ENCODE results near the gene LMAN1L. TPM values are rescaled to one million over a fixed set of nuclear protein-coding genes. Genes with fewer than 3 reads are reported as not detected.

LMAN1L gene
- total RNA-seq, 1 donor from 2014 or later = not detected

DNA sequence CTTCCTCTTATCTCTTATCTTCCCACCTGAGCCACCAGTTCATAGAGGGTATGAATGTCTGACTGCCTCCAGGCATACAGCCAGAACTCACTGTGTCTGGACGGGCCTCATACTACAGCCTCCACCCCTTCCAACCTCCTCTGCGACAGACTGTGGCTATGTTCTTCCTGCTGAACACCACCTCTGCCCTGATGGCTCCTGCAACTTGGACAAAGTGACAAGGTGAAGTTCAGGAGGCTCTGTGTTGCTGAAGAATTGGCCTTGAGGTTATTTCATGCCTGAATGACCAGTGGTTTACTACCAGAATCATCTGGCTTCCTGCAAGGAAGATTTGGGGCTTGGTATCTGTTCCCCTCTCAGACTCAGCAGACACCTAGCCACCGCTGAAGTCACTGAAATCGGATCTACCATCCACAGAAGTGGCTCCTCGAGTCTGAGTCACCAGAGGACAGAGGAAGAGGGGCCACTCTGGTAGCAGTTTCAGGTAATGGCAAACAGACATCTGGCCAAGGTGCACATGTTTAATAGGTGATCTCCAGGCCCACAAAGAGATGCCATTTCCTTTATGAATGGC is 44.5 kb downstream of the LMAN1L start:
- peaks cover 21 to 23% of the 10 kb centered on the region in 2 donors for H3K36me3 ChIP-seq
- DNase-seq (ENCODE audit: low spot score in 2 of 2) = no peak
- H3K4me1 ChIP-seq = peaks cover 0 to 5% of the 10 kb centered on the region in 2 donors
- no peak overlapping the region for H3K27ac ChIP-seq
- intact Hi-C loops (cut with DNase I) = no loop called here
- TF ChIP-seq, protein P1, sequence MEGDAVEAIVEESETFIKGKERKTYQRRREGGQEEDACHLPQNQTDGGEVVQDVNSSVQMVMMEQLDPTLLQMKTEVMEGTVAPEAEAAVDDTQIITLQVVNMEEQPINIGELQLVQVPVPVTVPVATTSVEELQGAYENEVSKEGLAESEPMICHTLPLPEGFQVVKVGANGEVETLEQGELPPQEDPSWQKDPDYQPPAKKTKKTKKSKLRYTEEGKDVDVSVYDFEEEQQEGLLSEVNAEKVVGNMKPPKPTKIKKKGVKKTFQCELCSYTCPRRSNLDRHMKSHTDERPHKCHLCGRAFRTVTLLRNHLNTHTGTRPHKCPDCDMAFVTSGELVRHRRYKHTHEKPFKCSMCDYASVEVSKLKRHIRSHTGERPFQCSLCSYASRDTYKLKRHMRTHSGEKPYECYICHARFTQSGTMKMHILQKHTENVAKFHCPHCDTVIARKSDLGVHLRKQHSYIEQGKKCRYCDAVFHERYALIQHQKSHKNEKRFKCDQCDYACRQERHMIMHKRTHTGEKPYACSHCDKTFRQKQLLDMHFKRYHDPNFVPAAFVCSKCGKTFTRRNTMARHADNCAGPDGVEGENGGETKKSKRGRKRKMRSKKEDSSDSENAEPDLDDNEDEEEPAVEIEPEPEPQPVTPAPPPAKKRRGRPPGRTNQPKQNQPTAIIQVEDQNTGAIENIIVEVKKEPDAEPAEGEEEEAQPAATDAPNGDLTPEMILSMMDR (IDR thresholded peaks at IDR 0.05) = no peak
- no peaks in the 10 kb centered on the region for H3K9me3 ChIP-seq
- no peak overlapping the region for H3K4me3 ChIP-seq
- no peaks in the 10 kb centered on the region for H3K27me3 ChIP-seq

DNA sequence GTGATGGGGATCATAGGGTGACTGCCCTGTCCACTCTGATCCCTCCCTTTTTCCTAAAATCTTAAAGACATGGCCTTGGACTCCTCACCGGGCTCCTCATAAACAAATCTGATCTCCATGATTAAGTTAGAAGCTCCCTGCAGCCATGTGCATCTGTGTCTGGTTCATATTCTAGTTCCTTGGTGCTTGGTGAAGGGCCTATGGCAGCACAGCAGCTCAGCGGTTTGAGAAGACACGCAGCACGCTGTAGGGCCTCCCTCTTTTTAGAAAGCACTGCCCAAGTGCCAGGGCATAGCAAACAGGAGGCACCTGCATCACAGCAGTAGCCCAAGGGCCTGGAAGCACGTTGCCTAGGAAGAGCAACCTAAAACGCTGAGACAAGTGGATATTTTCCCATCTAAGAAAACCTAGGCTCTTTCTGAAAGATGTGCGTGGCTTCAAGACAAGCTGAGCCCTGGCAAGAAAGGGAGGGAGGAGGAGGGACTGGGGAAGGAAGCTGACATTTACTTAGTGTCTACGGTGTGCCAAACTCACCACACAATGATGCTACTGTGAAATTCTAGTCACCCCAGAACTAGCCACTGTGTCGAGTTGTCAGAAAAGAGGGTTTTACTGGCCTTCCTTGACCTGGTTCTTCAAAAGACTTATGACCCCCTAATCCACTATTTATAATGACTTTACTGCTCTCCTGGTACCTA is 45.2 kb downstream of the LMAN1L start:
- intact Hi-C loops (cut with DNase I) = no loop called here
- H3K27ac ChIP-seq = no peak overlapping the region
- peaks cover 0 to 5% of the 10 kb centered on the region in 2 donors for H3K4me1 ChIP-seq
- H3K36me3 ChIP-seq = peaks cover 14 to 16% of the 10 kb centered on the region in 2 donors
- TF ChIP-seq, protein P1 (IDR thresholded peaks at IDR 0.05) = no peak
- no peak for DNase-seq (ENCODE audit: low spot score in 2 of 2)
- no peaks in the 10 kb centered on the region for H3K9me3 ChIP-seq
- H3K4me3 ChIP-seq = no peak overlapping the region
- H3K27me3 ChIP-seq = no peaks in the 10 kb centered on the region

DNA sequence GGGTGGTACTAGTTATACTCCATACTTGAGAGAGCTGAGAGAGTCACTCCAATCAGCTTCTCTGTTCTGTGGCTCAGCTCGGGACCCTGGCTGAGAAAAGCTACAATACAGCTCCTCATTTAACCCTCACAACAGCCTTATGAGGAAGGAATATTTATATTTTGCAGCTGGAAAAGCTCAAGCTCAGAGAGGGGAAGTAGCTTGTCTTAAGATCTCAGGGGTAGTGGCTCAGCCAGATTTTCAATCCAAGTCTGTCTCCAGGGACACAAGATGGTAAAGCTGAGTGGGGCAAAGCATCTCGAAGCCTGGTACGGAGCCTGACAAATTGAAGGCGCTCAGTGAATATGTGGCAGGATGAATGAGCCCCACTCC is 45.7 kb downstream of the LMAN1L start:
- Histone ChIP-seq H3K36me3 (peaks cover 9 to 11% of the 10 kb centered on the region in 2 donors), H3K27me3 (no peaks in the 10 kb centered on the region), H3K4me1 (peaks cover 0 to 5% of the 10 kb centered on the region in 2 donors), H3K4me3 (no peak overlapping the region), H3K27ac (no peak overlapping the region), H3K9me3 (no peaks in the 10 kb centered on the region)
- intact Hi-C loops (cut with DNase I) = no loop called here
- TF ChIP-seq, protein P1 (IDR thresholded peaks at IDR 0.05) = no peak
- DNase-seq (ENCODE audit: low spot score in 2 of 2) = no peak

DNA sequence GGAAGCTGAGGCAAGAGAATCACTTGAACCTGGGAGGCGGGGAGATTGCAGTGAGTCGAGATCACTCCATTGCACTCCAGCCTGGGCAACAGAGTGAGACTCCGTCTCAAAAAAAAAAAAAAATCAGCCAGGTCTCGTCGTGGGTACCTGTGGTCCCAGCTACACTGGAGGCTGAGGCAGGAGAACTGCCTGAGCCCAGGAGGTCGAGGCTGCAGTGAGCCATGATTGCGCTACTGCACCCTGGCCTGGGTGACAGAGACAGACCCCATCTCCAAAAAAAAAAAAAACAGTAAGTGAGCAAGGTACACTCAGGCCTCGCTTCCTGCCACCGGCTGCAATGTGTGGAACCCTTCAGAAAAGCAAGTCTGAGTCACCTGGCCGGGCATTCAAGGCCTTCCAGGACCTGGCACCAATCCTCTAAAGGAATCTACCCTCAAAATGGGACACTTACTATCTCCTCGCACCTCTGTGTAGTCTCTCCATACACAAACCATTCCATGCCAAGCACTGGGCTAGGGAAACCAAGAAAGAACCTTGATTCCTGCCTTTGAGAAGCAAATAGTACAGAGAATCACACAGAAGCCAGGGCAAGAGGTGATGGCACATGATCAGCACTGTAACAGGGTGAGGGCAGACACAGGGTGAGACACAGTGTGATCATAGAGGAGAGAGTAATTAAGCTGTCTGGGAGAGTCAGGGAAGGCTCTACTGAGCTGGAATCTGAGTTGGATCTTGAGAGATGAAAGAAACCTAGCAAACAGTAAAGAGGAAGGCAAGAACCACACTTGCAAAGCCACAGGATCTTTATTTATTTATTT is 50.8 kb downstream of the LMAN1L start:
- intact Hi-C loops (cut with DNase I) = no loop called here

DNA sequence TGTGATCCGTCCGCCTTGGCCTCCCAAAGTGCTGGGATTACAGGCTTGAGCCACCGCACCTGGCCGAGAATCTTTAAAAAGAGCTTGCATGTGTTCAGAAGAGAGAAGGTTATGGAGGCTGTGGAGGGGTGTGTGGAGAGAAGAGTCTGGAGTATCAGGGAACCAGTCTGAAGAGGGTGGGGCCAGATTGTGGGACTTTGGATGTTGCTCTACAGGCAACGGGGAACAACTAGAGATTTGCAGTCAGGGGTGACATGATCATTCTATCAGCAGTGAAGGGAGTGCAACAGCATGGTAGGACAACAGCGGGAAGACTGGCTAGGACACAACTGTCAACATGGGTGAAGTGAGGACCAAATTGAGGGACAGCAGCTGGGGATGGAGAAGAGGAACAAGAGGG is 51.7 kb downstream of the LMAN1L start:
- no peak overlapping the region for H3K27ac ChIP-seq
- intact Hi-C loops (cut with DNase I) = no loop called here
- TF ChIP-seq, protein P1 (IDR thresholded peaks at IDR 0.05) = no peak

More for the DNA sequence above, 50.8 kb downstream of the LMAN1L start:
- Histone ChIP-seq H3K27ac (no peak overlapping the region), H3K4me3 (no peak overlapping the region), H3K27me3 (no peaks in the 10 kb centered on the region), H3K36me3 (peaks cover 3 to 5% of the 10 kb centered on the region in 2 donors), H3K9me3 (no peaks in the 10 kb centered on the region), H3K4me1 (peaks cover 1 to 5% of the 10 kb centered on the region in 2 donors)
- no peak for DNase-seq (ENCODE audit: low spot score in 2 of 2)
- TF ChIP-seq, protein P1 (IDR thresholded peaks at IDR 0.05) = no peak

More for the DNA sequence above, 51.7 kb downstream of the LMAN1L start:
- Histone ChIP-seq H3K36me3 (peaks cover 3 to 5% of the 10 kb centered on the region in 2 donors), H3K27me3 (no peaks in the 10 kb centered on the region), H3K4me3 (no peak overlapping the region), H3K9me3 (no peaks in the 10 kb centered on the region), H3K4me1 (peaks cover 3 to 11% of the 10 kb centered on the region in 2 donors)
- DNase-seq (ENCODE audit: low spot score in 2 of 2) = no peak
